GM18520 (cell line): ENCODE results near the gene TFRC.
"Not testable (repeated sequence)": the region's sequence is repeated elsewhere in the genome, so short reads cannot be mapped to it uniquely, and the experiment has no call there.

Source experiments
- ATAC-seq: cut with Tn5 transposase; IDR thresholded peaks from one replicate; pipeline ENCODE4 v1.9.1; 2021; ENCODE audit not compliant: unreplicated experiment

Gene TFRC

GRCh38 chr3:196081834-196082618, at the start of gene TFRC:
TFRC (minus strand) TSS chr3:196082090; CDS start chr3:196077099, 4,991 bp downstream.
- ATAC-seq: peak; percentile 88

GRCh38 chr3:196128172-196128843, 46.4 kb upstream of the TFRC start:
- ATAC-seq: no peak

GRCh38 chr3:196127308-196128040, 45.6 kb upstream of the TFRC start:
- ATAC-seq: no peak

- no peak for ATAC-seq
Observed at GRCh38 chr3:196124608-196125007, 42.7 kb upstream of the TFRC start.

GRCh38 chr3:196122688-196123046, 40.8 kb upstream of the TFRC start:
- no peak for ATAC-seq

- no peak for ATAC-seq
Observed at GRCh38 chr3:196122021-196122687, 40.3 kb upstream of the TFRC start.

- ATAC-seq: no peak
Observed at GRCh38 chr3:196121066-196121465, 39.2 kb upstream of the TFRC start.

GRCh38 chr3:196120291-196120951, 38.5 kb upstream of the TFRC start:
- ATAC-seq: no peak

- ATAC-seq: no peak
Observed at GRCh38 chr3:196117809-196118208, 35.9 kb upstream of the TFRC start.

- peak; percentile 56 for ATAC-seq
Observed at GRCh38 chr3:196115678-196116083, 33.8 kb upstream of the TFRC start.

- peak; percentile 43 for ATAC-seq
Observed at GRCh38 chr3:196111939-196112386, 30.1 kb upstream of the TFRC start.

GRCh38 chr3:196108075-196108743, 26.3 kb upstream of the TFRC start:
- no peak for ATAC-seq

GRCh38 chr3:196104707-196105106, 22.8 kb upstream of the TFRC start:
- not testable (repeated sequence) for ATAC-seq

- not testable (repeated sequence) for ATAC-seq
Observed at GRCh38 chr3:196098365-196098980, 16.6 kb upstream of the TFRC start.

- ATAC-seq: no peak
Observed at GRCh38 chr3:196097373-196098154, 15.7 kb upstream of the TFRC start.

- peak; percentile 82 for ATAC-seq
Observed at GRCh38 chr3:196096382-196096953, 14.6 kb upstream of the TFRC start.

- no peak for ATAC-seq
Observed at GRCh38 chr3:196093317-196094111, 11.6 kb upstream of the TFRC start.

GRCh38 chr3:196087906-196088305, 6.0 kb upstream of the TFRC start:
- ATAC-seq: no peak
